Left forelimb (tissue), 1 donor: Measurements from ENCODE around the gene SHE.

Experiments used
- DNase-seq: peaks from one replicate; pipeline ENCODE4 v3.0.0-alpha.2; 2018; ENCODE audit warnings: low spot score

Gene SHE

DNA sequence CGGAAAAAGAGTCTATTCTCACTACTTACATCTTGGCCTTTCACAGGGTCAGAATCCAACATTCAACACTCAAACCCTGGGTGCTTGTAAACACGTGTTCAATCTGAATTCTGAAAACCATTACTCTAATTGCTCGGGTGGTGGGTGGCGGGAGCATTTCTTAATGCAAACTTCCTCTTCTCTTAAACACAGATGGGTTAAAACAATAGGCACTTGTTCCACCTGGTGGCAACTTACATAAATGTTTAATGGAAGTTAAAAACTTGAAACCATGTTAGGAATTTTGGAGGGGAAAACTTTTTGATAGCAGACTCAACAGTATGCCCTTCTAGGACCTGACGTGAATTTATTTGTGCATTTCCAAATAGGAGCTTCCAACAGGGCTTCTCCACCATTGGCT is 23.6 kb downstream of the SHE start:
- DNase-seq: no peak

GRCh38 chr1:154478013-154478412 is 24.2 kb downstream of the SHE start:
- DNase-seq: no peak

DNA sequence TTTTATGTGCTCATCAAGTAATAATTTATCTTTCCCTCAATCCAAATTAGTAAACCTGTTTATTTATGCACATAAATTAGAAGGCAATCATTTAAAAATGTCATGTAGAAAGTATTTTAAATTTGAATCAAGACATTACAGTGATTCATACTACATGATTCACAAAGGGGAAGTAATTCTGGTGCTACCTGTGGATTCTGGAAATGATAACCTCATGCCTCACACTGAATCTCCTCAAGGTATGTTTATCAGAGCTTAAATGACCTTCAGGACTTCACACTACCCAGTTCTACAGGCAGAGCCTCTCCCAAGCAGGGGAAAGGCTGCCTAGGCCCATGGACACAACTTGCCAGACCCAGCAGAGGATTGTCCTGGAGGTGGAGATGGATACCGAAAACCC is 25.4 kb downstream of the SHE start:
- DNase-seq: no peak

DNA sequence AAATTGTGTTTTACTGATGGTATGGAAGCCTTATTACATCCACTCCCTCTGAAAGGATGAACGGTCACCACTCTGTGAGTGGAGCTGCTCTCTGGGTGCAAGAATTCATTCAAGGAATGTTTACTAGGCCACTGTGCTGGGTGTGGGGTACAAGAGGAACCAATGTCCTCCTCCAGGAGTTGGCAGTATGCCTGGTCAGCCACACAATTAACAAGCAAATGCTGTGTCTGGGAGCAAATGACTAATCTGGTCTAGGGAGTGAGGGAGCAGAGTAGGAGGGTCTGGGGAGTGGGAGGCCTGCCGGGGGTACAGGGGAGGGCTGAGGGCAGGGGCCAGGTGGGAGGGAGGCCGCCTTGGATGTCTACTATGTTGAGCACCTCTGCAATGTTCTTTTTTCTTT is 27.4 kb downstream of the SHE start:
- DNase-seq: no peak

DNA sequence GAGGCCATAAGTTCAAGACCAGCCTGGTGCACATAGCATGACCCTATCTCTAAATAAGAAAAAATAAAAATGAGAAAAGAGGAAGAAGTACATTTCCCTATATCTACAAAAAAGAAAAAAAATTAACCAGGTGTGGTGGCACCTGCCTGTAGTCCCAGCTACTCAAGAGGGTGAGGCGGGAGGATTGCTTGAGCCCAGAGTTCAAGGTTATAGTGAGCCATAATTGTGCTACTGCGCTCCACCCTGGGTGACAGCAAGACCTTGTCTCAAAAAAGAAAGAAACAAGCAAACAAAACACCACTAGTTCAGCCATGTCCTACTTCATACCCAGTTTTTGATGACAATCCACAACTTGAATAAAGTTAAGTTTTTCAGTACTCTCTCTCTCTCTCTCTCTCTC is 30.9 kb downstream of the SHE start:
- DNase-seq: no peak

DNA sequence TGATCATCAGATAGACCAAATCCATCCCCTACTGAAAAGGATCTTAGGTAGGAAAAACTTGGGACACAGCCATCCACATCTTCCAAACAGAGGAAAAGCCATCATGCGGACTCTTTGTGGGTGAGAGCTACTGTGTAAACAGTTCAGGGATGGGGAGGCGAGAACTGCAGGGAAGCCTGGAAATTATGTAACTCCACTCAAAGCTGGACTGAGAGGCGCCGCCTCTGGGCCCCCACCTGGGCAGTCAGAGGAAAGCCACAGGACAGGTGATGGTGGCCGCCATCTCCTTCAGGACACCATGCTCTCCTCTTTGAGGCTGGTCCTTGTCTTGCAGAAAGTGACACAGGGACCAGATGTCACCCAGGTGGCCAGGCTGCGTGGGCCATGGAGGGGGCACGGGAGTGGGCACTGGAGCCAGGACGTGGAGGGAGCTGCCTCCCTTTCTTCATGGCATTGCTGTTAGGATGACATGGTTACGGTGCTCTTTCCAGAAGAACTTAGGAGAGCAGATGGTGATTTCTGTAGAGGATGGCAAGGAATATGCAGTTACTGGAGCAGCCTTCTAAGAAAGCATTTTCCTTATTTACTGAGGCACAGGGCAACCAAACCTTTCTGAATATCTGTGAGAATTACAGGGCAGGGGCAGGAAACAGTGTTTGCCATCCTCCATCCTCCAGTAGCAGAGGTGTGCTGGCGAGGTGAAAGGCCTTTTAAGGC is 32.2 kb downstream of the SHE start:
- no peak for DNase-seq

DNA sequence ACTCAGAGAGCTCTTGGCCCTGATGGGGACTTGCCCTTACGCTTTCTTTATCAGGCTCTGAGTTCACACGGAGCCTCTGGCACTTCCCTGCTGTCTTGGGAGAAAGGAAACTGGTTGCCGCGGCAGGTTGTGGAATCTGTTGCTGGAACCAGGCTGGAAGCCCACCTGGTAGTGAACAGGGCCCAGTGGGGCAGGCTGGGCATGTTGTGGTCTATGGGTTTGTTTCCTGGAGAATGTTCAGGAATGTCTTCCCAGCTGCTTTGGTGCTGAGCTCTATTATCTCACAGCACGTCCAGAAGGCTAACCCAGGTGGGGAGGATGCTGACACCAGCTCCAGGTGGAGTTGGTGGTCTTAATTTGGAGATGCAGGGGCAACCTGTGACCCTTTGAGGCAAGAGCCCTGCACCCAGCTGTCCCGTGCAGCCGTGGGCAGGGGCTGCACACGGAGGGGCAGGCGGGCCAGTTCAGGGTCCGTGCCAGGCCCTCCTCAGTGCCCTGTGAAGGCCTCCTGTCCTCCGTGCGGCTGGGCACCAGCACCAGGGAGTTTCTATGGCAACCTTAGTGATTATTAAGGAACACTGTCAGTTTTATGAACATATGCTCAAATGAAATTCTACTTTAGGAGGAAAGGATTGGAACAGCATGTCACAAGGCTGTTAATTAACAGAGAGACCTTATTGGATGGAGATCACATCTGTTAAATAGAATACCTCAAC is 33.5 kb downstream of the SHE start:
- DNase-seq: no peak

- DNase-seq: no peak
Observed at GRCh38 chr1:154467434-154468102, 34.6 kb downstream of the SHE start.

DNA sequence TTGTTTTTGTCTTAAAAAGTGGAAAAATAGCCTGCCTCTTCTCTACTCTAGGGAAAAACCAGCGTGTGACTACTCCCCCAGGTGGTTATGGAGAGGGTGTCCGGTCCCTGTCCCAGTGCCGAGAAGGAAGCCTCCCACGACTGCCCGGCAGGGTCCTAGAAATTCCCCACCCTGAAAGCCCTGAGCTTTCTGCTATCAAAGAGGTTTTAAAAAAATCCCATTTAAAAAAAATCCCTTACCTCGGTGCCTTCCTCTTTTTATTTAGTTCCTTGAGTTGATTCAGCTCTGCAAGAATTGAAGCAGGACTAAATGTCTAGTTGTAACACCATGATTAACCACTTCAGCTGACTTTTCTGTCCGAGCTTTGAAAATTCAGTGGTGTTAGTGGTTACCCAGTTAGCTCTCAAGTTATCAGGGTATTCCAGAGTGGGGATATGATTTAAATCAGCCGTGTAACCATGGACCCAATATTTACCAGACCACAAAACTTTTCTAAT is 35.2 kb downstream of the SHE start:
- no peak for DNase-seq

GRCh38 chr1:154466206-154466605 is 36.0 kb downstream of the SHE start:
- DNase-seq: no peak

DNA sequence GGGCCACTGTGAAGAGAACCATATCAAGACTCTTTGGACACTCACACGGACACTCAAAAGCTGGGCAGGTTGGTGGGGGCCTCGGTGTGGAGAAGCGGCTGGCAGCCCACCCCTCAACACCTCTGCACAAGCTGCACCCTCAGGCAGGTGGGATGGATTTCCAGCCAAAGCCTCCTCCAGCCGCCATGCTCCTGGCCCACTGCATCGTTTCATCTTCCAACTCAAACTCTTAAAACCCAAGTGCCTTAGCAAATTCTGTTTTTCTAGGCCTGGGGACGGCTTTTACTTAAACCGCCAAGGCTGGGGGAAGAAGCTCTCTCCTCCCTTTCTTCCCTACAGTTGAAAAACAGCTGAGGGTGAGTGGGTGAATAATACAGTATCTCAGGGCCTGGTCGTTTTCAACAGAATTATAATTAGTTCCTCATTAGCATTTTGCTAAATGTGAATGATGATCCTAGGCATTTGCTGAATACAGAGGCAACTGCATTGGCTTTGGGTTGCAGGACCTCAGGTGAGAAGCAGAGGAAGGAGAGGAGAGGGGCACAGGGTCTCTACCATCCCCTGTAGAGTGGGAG is 36.5 kb downstream of the SHE start:
- no peak for DNase-seq

- DNase-seq: no peak
Observed at GRCh38 chr1:154463512-154463990, 38.7 kb downstream of the SHE start.

DNA sequence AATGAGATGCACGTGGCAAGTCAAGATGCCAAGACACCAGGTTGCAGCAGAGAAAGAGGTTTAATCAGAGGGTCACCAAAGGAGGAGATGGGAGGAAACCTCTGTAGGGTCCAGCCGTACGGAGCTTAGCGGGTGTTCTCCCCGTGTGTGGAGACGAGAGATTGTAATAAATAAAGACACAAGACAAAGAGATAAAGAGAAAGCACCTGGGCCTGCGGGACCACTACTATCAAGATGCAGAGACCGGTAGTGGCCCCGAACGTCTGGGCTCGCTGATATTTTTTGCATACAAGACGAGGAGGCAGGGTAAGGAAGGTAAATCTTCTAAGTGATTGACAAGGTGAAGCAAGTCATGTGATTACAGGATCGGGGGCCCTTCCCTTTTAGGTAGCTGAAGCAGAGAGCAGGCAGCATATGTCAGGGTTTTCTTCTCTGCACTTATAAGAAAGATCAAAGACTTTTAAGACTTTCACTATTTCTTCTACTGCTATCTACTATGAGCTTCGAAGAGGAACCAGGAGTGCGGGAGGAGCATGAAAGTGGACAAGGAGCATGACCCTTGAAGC is 41.4 kb downstream of the SHE start:
- no peak for DNase-seq

GRCh38 chr1:154459080-154459479 is 43.1 kb downstream of the SHE start:
- no peak for DNase-seq

- no peak for DNase-seq
Observed at GRCh38 chr1:154456631-154457030, 45.6 kb downstream of the SHE start.

- DNase-seq: no peak
Observed at GRCh38 chr1:154454386-154455120, 47.7 kb downstream of the SHE start.

GRCh38 chr1:154453574-154454352 is 48.4 kb downstream of the SHE start:
- no peak for DNase-seq

DNA sequence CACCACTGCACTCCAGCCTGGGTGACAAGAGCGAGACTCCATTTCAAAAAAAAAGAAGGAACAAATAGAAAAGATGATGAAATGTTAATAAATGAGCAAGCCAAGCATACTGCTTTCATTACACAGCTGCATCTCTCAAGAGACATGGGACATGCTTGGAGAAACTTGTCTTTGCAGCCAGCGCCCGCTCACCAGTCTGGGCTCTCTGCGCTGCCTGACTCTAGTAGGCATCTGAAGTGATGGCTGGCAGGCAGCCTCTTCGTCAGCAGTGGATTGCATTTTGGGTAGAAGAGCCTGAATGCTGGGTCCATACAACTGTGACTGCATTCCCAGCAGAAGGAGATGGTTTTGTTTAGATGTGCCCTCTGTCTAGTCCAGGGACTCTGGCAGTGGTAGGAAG is 49.1 kb downstream of the SHE start:
- no peak for DNase-seq

- DNase-seq: no peak
Observed at GRCh38 chr1:154448331-154448811, 53.8 kb downstream of the SHE start.

GRCh38 chr1:154446789-154447188 is 55.4 kb downstream of the SHE start:
- no peak for DNase-seq

- DNase-seq: no peak
Observed at GRCh38 chr1:154446292-154446691, 55.9 kb downstream of the SHE start.
